Measurements from ENCODE around the gene ACOT6.
"Not testable (repeated sequence)": the region's sequence is repeated elsewhere in the genome, so short reads cannot be mapped to it uniquely, and the experiment has no call there.

ACOT6 gene

GRCh38 chr14:73589116-73589515 is 23.2 kb upstream of the ACOT6 start:
- Histone ChIP-seq H4K5ac (ENCODE audit: low read length) (no peak overlapping the region), H3K4me2 (ENCODE audit: low read length) (no peak overlapping the region), H3K27ac (ENCODE audit: low read depth, low read length) (no peak overlapping the region), H2BK5ac (ENCODE audit: low read length) (no peak overlapping the region), H2BK15ac (replicated peaks; ENCODE audit: low read depth) (no peak overlapping the region), H3K36me3 (ENCODE audit: control insufficient read depth, insufficient read depth, low read length) (no peaks in the 10 kb centered on the region), H3K79me2 (ENCODE audit: control insufficient read depth, insufficient read depth, low read length) (no peaks in the 10 kb centered on the region), H3K56ac (ENCODE audit: low read length) (no peak overlapping the region), H3K18ac (ENCODE audit: low read length) (no peak overlapping the region), H3K9ac (ENCODE audit: low read length) (no peak overlapping the region), H2AK5ac (ENCODE audit: low read length) (no peak overlapping the region), H3K79me1 (ENCODE audit: low read length) (no peaks in the 10 kb centered on the region), H2BK120ac (ENCODE audit: low read depth, low read length) (no peak overlapping the region), H3K4me1 (ENCODE audit: control insufficient read depth, low read depth, low read length) (no peaks in the 10 kb centered on the region), H3K4me3 (ENCODE audit: low read length) (no peak overlapping the region), H3K4ac (ENCODE audit: low read depth, low read length) (no peak overlapping the region), H4K8ac (ENCODE audit: low read depth, low read length) (no peak overlapping the region), H3K27me3 (ENCODE audit: insufficient read depth, low read length, poor library complexity) (no peaks in the 10 kb centered on the region), H3K23ac (ENCODE audit: low read length) (no peak overlapping the region)
- DNase-seq: no peak
- WGBS (ENCODE audit: extremely low coverage, insufficient coverage, low lambda C conversion rate): no CpG with 5 or more reads among the region's 4 CpGs

- H3K4me2 ChIP-seq (ENCODE audit: low read length); H4K8ac ChIP-seq (ENCODE audit: low read depth, low read length); H3K79me2 ChIP-seq (ENCODE audit: control insufficient read depth, insufficient read depth, low read length); H3K23ac ChIP-seq (ENCODE audit: low read length); H3K4ac ChIP-seq (ENCODE audit: low read depth, low read length); DNase-seq; H3K18ac ChIP-seq (ENCODE audit: low read length); H2BK120ac ChIP-seq (ENCODE audit: low read depth, low read length); H3K36me3 ChIP-seq (ENCODE audit: control insufficient read depth, insufficient read depth, low read length); H3K27me3 ChIP-seq (ENCODE audit: insufficient read depth, low read length, poor library complexity); H4K5ac ChIP-seq (ENCODE audit: low read length); H3K4me3 ChIP-seq (ENCODE audit: low read length); H3K79me1 ChIP-seq (ENCODE audit: low read length); H3K4me1 ChIP-seq (ENCODE audit: control insufficient read depth, low read depth, low read length); H3K9ac ChIP-seq (ENCODE audit: low read length); H2AK5ac ChIP-seq (ENCODE audit: low read length); H3K27ac ChIP-seq (ENCODE audit: low read depth, low read length); H3K56ac ChIP-seq (ENCODE audit: low read length); H2BK15ac ChIP-seq (replicated peaks; ENCODE audit: low read depth); H2BK5ac ChIP-seq (ENCODE audit: low read length): not testable (repeated sequence)
- no CpG with 5 or more reads among the region's 32 CpGs for WGBS (ENCODE audit: extremely low coverage, insufficient coverage, low lambda C conversion rate)
These were observed 21.7 kb upstream of the ACOT6 start for GRCh38 chr14:73590673-73591004.

DNA sequence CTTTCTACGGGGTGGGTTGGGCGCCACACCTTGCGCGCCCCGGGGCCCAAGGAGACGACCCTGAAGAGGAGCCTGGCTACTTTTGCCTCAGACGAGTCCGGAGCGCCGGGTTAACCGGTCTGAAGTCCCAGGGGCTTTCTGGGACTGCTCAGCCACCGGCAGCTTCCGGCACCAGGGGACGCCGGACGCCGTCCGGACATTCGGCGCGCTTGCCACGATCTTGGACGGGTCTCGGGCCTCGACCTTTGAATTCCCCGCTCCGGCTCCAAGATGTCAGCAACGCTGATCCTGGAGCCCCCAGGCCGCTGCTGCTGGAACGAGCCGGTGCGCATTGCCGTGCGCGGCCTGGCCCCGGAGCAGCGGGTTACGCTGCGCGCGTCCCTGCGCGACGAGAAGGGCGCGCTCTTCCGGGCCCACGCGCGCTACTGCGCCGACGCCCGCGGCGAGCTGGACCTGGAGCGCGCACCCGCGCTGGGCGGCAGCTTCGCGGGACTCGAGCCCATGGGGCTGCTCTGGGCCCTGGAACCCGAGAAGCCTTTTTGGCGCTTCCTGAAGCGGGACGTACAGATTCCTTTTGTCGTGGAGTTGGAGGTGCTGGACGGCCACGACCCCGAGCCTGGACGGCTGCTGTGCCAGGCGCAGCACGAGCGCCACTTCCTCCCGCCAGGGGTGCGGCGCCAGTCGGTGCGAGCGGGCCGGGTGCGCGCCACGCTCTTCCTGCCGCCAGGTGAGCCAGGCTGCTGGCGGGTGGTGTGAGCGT is 20.4 kb upstream of the ACOT6 start, which contains the start of gene ACOT4:
ACOT4 (plus strand) TSS at position 184 of the 760 bp plus-strand sequence; CDS start at position 271, 87 bp downstream.
- Histone ChIP-seq H3K56ac (ENCODE audit: low read length) (peak within 1 kb of the TSS; percentile 77), H2BK5ac (ENCODE audit: low read length) (no peak within 1 kb of the TSS), H2BK15ac (replicated peaks; ENCODE audit: low read depth) (no peak within 1 kb of the TSS), H4K8ac (ENCODE audit: low read depth, low read length) (no peak within 1 kb of the TSS), H3K36me3 (ENCODE audit: control insufficient read depth, insufficient read depth, low read length) (no peaks in the 10 kb centered on the region), H2AK5ac (ENCODE audit: low read length) (no peak within 1 kb of the TSS), H3K4me2 (ENCODE audit: low read length) (peak within 1 kb of the TSS; percentile 16), H3K4me3 (ENCODE audit: low read length) (no peak within 1 kb of the TSS), H3K4me1 (ENCODE audit: control insufficient read depth, low read depth, low read length) (no peaks in the 10 kb centered on the region), H3K79me1 (ENCODE audit: low read length) (no peaks in the 10 kb centered on the region), H3K4ac (ENCODE audit: low read depth, low read length) (no peak within 1 kb of the TSS), H3K27me3 (ENCODE audit: insufficient read depth, low read length, poor library complexity) (no peaks in the 10 kb centered on the region), H3K79me2 (ENCODE audit: control insufficient read depth, insufficient read depth, low read length) (no peaks in the 10 kb centered on the region), H4K5ac (ENCODE audit: low read length) (no peak within 1 kb of the TSS), H2BK120ac (ENCODE audit: low read depth, low read length) (no peak within 1 kb of the TSS), H3K9ac (ENCODE audit: low read length) (peak within 1 kb of the TSS; percentile 4), H3K23ac (ENCODE audit: low read length) (no peak within 1 kb of the TSS), H3K27ac (ENCODE audit: low read depth, low read length) (no peak within 1 kb of the TSS), H3K18ac (ENCODE audit: low read length) (no peak within 1 kb of the TSS)
- whole genome bisulfite sequencing (ENCODE audit: extremely low coverage, insufficient coverage, low lambda C conversion rate): no CpG with 5 or more reads among the region's 89 CpGs
- peak; percentile 27 for DNase-seq

GRCh38 chr14:73594491-73594890 is 17.8 kb upstream of the ACOT6 start:
- no peak overlapping the region for H3K56ac ChIP-seq (ENCODE audit: low read length)
- H3K79me2 ChIP-seq (ENCODE audit: control insufficient read depth, insufficient read depth, low read length): no peaks in the 10 kb centered on the region
- H2AK5ac ChIP-seq (ENCODE audit: low read length): no peak overlapping the region
- no peak overlapping the region for H2BK5ac ChIP-seq (ENCODE audit: low read length)
- no peak overlapping the region for H3K9ac ChIP-seq (ENCODE audit: low read length)
- WGBS (ENCODE audit: extremely low coverage, insufficient coverage, low lambda C conversion rate): no CpG with 5 or more reads among the region's 9 CpGs
- no peak overlapping the region for H2BK120ac ChIP-seq (ENCODE audit: low read depth, low read length)
- H3K4ac ChIP-seq (ENCODE audit: low read depth, low read length): no peak overlapping the region
- H3K27ac ChIP-seq (ENCODE audit: low read depth, low read length): no peak overlapping the region
- H4K5ac ChIP-seq (ENCODE audit: low read length): no peak overlapping the region
- no peaks in the 10 kb centered on the region for H3K4me1 ChIP-seq (ENCODE audit: control insufficient read depth, low read depth, low read length)
- no peaks in the 10 kb centered on the region for H3K27me3 ChIP-seq (ENCODE audit: insufficient read depth, low read length, poor library complexity)
- no peak overlapping the region for H2BK15ac ChIP-seq (replicated peaks; ENCODE audit: low read depth)
- H3K36me3 ChIP-seq (ENCODE audit: control insufficient read depth, insufficient read depth, low read length): no peaks in the 10 kb centered on the region
- H3K4me3 ChIP-seq (ENCODE audit: low read length): no peak overlapping the region
- no peak overlapping the region for H3K18ac ChIP-seq (ENCODE audit: low read length)
- H3K23ac ChIP-seq (ENCODE audit: low read length): no peak overlapping the region
- no peaks in the 10 kb centered on the region for H3K79me1 ChIP-seq (ENCODE audit: low read length)
- no peak overlapping the region for H4K8ac ChIP-seq (ENCODE audit: low read depth, low read length)
- no peak overlapping the region for H3K4me2 ChIP-seq (ENCODE audit: low read length)
- no peak for DNase-seq

DNA sequence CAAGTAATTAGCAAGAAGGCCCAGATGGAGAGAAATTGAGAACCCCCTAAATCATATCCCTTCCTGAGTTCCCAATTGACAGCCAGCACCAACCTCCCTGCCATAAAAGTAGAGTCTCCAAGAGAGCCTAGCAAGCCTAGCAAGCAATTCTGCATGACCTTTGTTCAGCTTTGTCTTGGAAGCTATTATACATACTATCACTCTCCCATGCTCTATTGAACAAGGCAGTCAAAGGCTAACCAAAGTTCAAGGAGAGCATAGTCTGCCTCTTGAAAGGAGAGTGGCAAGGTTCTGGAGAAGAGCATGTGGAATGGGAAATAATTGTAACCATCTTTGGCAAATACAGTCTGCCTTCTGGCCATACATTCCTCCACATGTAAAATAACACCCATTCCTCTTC is 12.8 kb upstream of the ACOT6 start:
- no peak overlapping the region for H3K4me3 ChIP-seq (ENCODE audit: low read length)
- no peaks in the 10 kb centered on the region for H3K79me1 ChIP-seq (ENCODE audit: low read length)
- H3K79me2 ChIP-seq (ENCODE audit: control insufficient read depth, insufficient read depth, low read length): no peaks in the 10 kb centered on the region
- H2BK120ac ChIP-seq (ENCODE audit: low read depth, low read length): no peak overlapping the region
- H3K4me2 ChIP-seq (ENCODE audit: low read length): no peak overlapping the region
- no peak overlapping the region for H4K8ac ChIP-seq (ENCODE audit: low read depth, low read length)
- H3K4ac ChIP-seq (ENCODE audit: low read depth, low read length): no peak overlapping the region
- no peak overlapping the region for H3K9ac ChIP-seq (ENCODE audit: low read length)
- no peaks in the 10 kb centered on the region for H3K36me3 ChIP-seq (ENCODE audit: control insufficient read depth, insufficient read depth, low read length)
- no peak overlapping the region for H3K18ac ChIP-seq (ENCODE audit: low read length)
- H3K27me3 ChIP-seq (ENCODE audit: insufficient read depth, low read length, poor library complexity): no peaks in the 10 kb centered on the region
- no peak overlapping the region for H3K27ac ChIP-seq (ENCODE audit: low read depth, low read length)
- H4K5ac ChIP-seq (ENCODE audit: low read length): no peak overlapping the region
- H2BK15ac ChIP-seq (replicated peaks; ENCODE audit: low read depth): no peak overlapping the region
- H3K56ac ChIP-seq (ENCODE audit: low read length): no peak overlapping the region
- no peak overlapping the region for H2BK5ac ChIP-seq (ENCODE audit: low read length)
- H3K4me1 ChIP-seq (ENCODE audit: control insufficient read depth, low read depth, low read length): no peaks in the 10 kb centered on the region
- no peak overlapping the region for H3K23ac ChIP-seq (ENCODE audit: low read length)
- no peak overlapping the region for H2AK5ac ChIP-seq (ENCODE audit: low read length)
- no peak for DNase-seq

- no peaks in the 10 kb centered on the region for H3K4me1 ChIP-seq (ENCODE audit: control insufficient read depth, low read depth, low read length)
- no peaks in the 10 kb centered on the region for H3K27me3 ChIP-seq (ENCODE audit: insufficient read depth, low read length, poor library complexity)
- H3K4me3 ChIP-seq (ENCODE audit: low read length): no peak overlapping the region
- H2BK5ac ChIP-seq (ENCODE audit: low read length): no peak overlapping the region
- H3K36me3 ChIP-seq (ENCODE audit: control insufficient read depth, insufficient read depth, low read length): no peaks in the 10 kb centered on the region
- H3K27ac ChIP-seq (ENCODE audit: low read depth, low read length): no peak overlapping the region
- no peaks in the 10 kb centered on the region for H3K79me1 ChIP-seq (ENCODE audit: low read length)
- DNase-seq: no peak
- H4K5ac ChIP-seq (ENCODE audit: low read length): no peak overlapping the region
- no peak overlapping the region for H2BK15ac ChIP-seq (replicated peaks; ENCODE audit: low read depth)
- no peak overlapping the region for H3K56ac ChIP-seq (ENCODE audit: low read length)
- no peak overlapping the region for H3K23ac ChIP-seq (ENCODE audit: low read length)
- no CpG with 5 or more reads among the region's 3 CpGs for WGBS (ENCODE audit: extremely low coverage, insufficient coverage, low lambda C conversion rate)
- H3K9ac ChIP-seq (ENCODE audit: low read length): no peak overlapping the region
- no peak overlapping the region for H2BK120ac ChIP-seq (ENCODE audit: low read depth, low read length)
- no peak overlapping the region for H3K18ac ChIP-seq (ENCODE audit: low read length)
- no peak overlapping the region for H3K4me2 ChIP-seq (ENCODE audit: low read length)
- no peaks in the 10 kb centered on the region for H3K79me2 ChIP-seq (ENCODE audit: control insufficient read depth, insufficient read depth, low read length)
- H4K8ac ChIP-seq (ENCODE audit: low read depth, low read length): no peak overlapping the region
- H2AK5ac ChIP-seq (ENCODE audit: low read length): no peak overlapping the region
- H3K4ac ChIP-seq (ENCODE audit: low read depth, low read length): no peak overlapping the region
These were observed 9.3 kb upstream of the ACOT6 start for GRCh38 chr14:73602994-73603393.
